ENCODE results near the gene SLC7A6OS. TPM values are rescaled to one million over a fixed set of nuclear protein-coding genes. Genes with fewer than 3 reads are reported as not detected.

The SLC7A6OS gene
- total RNA-seq, 6 experiments from 2014 or later = 10.5 to 16.2 (median 13.7) TPM

DNA sequence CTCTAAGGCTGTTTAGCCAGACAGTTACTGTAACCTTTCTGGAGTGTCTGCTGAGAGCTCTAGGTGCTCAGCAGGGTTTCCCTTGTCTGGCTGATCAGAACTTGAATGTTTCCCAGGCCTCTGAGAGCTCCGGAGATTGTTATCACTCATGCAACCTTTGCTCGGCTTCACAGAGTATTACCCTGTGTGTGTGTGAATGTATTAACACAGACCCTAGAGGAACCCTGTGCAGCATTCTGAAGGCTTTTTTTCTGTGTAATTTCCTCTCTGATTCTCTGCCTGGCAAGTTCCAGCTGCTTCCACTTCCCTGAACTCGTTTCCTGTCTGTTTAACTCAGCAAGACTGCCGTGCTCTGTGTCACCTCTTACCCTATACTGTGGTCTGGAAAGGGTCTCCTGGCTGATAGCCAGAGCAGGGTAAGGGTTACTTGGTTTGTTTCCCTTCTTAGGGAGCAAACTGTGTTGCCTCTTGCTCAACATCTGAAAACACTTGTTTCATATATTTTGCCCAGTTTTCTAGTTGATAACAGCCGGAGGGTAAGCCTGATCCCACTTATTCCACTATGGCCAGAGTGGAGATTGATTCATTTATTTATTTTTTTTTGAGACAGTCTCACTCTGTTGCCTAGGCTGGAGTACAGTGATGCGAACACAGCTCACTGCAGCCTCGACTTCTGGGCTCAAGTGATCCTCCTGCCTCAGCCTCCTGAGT, 21.8 kb upstream of the SLC7A6OS start:
- TF ChIP-seq, protein P1, sequence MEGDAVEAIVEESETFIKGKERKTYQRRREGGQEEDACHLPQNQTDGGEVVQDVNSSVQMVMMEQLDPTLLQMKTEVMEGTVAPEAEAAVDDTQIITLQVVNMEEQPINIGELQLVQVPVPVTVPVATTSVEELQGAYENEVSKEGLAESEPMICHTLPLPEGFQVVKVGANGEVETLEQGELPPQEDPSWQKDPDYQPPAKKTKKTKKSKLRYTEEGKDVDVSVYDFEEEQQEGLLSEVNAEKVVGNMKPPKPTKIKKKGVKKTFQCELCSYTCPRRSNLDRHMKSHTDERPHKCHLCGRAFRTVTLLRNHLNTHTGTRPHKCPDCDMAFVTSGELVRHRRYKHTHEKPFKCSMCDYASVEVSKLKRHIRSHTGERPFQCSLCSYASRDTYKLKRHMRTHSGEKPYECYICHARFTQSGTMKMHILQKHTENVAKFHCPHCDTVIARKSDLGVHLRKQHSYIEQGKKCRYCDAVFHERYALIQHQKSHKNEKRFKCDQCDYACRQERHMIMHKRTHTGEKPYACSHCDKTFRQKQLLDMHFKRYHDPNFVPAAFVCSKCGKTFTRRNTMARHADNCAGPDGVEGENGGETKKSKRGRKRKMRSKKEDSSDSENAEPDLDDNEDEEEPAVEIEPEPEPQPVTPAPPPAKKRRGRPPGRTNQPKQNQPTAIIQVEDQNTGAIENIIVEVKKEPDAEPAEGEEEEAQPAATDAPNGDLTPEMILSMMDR (IDR thresholded peaks at IDR 0.05) = no peak
- H3K4me1 Mint-ChIP-seq (ENCODE audit: low read depth) = peaks cover 51% of the 10 kb centered on the region
- peaks cover 15% of the 10 kb centered on the region; the same call in 1 of the 2 replicates for H3K36me3 Mint-ChIP-seq (ENCODE audit: low read depth)
- no peak for DNase-seq
- H3K4me3 Mint-ChIP-seq = peak overlapping the region; percentile 51
- peak overlapping the region; percentile 85 for H3K27ac Mint-ChIP-seq
- H3K27me3 Mint-ChIP-seq (ENCODE audit: insufficient read depth) = no peaks in the 10 kb centered on the region
- no peaks in the 10 kb centered on the region for H3K9me3 Mint-ChIP-seq

DNA sequence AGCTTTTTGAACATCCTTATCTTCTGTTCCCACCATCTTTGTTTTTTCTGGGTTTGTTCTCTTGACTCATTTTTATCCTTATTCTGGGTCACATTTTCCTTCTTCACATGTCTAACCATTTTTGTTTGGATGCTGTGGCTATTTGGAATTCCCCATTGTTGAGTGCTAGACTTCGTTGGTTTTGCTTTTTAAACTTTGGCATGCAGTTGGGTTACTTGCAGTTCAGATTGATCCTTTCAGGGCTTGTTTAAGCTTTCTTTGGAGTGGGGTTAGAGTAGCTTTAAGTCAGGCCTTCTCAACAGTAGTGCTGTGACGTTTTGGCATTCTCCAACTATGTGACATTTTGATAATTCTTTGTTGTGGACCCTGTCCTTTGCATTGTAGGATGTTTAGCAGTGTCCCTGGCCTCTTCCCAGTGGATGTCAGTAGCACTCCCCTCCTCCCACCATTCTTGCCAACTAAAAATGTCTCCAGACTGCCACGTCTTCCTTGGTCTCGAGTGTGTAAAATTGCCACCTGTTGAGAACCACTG, 21.2 kb upstream of the SLC7A6OS start:
- DNase-seq = peak; percentile 66
- Mint-ChIP-seq H3K36me3 (ENCODE audit: low read depth) (peaks cover 15% of the 10 kb centered on the region; the same call in 1 of the 2 replicates), H3K4me3 (peak overlapping the region; percentile 51), H3K9me3 (no peaks in the 10 kb centered on the region), H3K27me3 (ENCODE audit: insufficient read depth) (no peaks in the 10 kb centered on the region), H3K27ac (peak overlapping the region; percentile 85), H3K4me1 (ENCODE audit: low read depth) (peaks cover 56% of the 10 kb centered on the region)
- TF ChIP-seq, protein P1 (IDR thresholded peaks at IDR 0.05) = no peak

DNA sequence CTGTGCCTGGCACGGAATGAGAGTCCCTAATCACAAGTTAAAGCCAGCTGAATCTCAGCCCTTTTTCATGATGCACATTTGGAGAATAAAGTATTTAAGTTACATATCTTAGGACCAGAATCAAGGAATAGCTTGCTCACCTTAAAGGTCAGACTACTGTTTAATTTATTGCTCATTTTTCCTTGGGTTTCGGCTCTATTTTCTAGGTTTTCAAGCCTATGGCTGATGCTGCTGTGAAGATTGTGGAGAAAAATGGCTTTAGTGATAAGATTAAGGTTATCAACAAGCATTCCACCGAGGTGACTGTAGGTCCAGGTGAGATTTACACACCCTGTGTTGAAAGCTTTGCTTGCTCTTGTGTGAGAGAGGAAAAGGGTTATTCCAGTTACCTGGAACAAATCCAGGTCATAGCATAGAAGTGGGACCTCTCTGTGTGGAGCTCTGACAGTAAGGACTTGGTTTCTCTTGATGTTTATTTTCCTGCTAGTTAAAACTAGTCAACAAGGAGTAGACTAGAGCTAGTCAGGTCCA, 18.2 kb upstream of the SLC7A6OS start:
- H3K36me3 Mint-ChIP-seq (ENCODE audit: low read depth) = 0 out of 2 replicates have a peak, but pooled peaks cover 9% of the 10 kb centered on the region
- TF ChIP-seq, protein P1 (IDR thresholded peaks at IDR 0.05) = peak; percentile 54; the same call in 1 of the 2 replicates
- H3K27me3 Mint-ChIP-seq (ENCODE audit: insufficient read depth) = no peaks in the 10 kb centered on the region
- no peak for DNase-seq
- H3K4me3 Mint-ChIP-seq = no peak overlapping the region
- H3K9me3 Mint-ChIP-seq = no peaks in the 10 kb centered on the region
- peaks cover 47% of the 10 kb centered on the region for H3K4me1 Mint-ChIP-seq (ENCODE audit: low read depth)
- H3K27ac Mint-ChIP-seq = peak overlapping the region; percentile 25

DNA sequence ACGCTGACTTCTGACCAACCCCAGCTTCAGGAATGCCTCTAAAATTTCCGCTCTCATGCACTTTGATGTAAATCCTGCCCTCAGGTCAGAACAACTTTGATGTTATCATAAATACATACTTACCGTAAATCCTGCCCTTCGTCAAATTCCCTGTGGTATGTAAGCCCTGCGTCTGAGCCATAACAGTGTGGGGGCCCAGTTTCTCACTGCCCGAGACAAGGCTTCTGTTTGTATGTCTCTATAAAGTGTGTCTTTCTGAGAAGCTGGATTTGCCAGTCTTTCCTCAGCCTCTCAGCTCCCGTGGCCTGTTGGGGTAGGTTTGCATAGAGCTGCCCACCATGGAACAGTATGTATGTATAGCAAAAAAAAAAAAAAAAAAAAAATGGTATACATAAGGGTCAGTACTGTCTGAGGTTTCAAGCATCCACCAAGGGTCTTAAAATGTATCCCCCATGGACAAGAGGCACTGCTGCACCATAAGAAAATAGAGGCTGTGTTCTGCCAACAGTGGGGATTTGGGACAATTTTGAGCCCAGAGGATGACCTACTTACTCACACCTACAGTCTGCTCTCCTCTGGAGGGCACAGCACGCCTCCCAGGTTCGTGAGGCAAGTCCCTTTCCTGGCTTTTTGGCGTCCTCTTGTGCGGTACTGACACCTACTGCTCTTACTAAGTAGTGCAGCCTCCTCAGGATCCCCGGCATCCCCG, 17.6 kb upstream of the SLC7A6OS start:
- Mint-ChIP-seq H3K36me3 (ENCODE audit: low read depth) (0 out of 2 replicates have a peak, but pooled peaks cover 9% of the 10 kb centered on the region), H3K4me1 (ENCODE audit: low read depth) (peaks cover 45% of the 10 kb centered on the region), H3K27ac (peak overlapping the region; percentile 34), H3K27me3 (ENCODE audit: insufficient read depth) (no peaks in the 10 kb centered on the region), H3K9me3 (no peaks in the 10 kb centered on the region), H3K4me3 (peak overlapping the region; percentile 25; the same call in 1 of the 2 replicates)
- TF ChIP-seq, protein P1 (IDR thresholded peaks at IDR 0.05) = peak; percentile 92
- DNase-seq = peak; percentile 81

DNA sequence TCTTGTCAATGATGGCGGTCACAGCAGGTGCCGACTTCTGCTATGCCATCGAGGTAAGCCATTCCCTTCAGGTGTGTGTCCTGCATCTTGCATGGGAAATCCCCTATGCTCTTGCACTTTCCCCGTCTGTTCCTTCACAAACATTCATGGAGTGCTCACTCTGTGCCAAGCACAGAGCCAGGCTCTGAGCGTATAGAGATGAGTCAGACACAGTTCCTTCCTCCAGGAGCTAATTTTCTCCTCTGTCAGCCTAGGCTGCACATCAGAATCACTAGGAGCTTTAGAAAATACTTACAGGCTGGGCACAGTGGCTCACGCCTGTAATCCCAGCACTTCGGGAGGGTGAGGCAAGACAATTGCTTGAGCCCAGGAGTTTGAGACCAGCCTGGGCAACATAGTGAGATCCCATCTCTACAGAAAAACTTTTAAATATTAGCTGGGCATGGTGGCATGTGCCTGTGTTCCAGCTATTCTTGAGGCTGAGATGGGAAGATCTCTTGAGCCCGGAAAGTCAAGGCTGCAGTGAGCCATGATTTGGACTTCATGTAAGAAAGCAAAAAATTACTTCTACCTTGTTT, 14.1 kb upstream of the SLC7A6OS start:
- Mint-ChIP-seq H3K27ac (no peak overlapping the region), H3K9me3 (no peaks in the 10 kb centered on the region), H3K4me3 (no peak overlapping the region), H3K4me1 (ENCODE audit: low read depth) (peaks cover 24% of the 10 kb centered on the region), H3K27me3 (ENCODE audit: insufficient read depth) (no peaks in the 10 kb centered on the region), H3K36me3 (ENCODE audit: low read depth) (0 out of 2 replicates have a peak, but pooled peaks cover 4% of the 10 kb centered on the region)
- TF ChIP-seq, protein P1 (IDR thresholded peaks at IDR 0.05) = no peak
- DNase-seq = no peak
